Smooth muscle cell (in vitro differentiated cells): Measurements from ENCODE around the gene FOXP1. TPM values are rescaled to one million over a fixed set of nuclear protein-coding genes. Genes with fewer than 3 reads are reported as not detected.

Experiments used
- DNase-seq: peaks from one replicate; lab custom pipeline; 2025; ENCODE audit not compliant: unreplicated experiment; lab: John Stamatoyannopoulos, UW
- H2AFZ ChIP-seq: fragments of 200-600 bp; sonication (generic); 2 replicates; pipeline ENCODE4 v1.6.0; 2016; ENCODE audit warnings: antibody characterized with exemption, low read depth, mild to moderate bottlenecking
- H3F3A ChIP-seq: fragments of 200-600 bp; sonication (generic); 2 replicates; pipeline ENCODE4 v1.6.0; 2017; ENCODE audit warnings: antibody characterized with exemption, low read depth
- H3K27ac ChIP-seq: fragments of 200-600 bp; sonication (generic); 2 replicates; pipeline ENCODE4 v1.5.1; 2016; ENCODE audit warnings: low read depth, mild to moderate bottlenecking
- H3K27me3 ChIP-seq: fragments of 200-600 bp; sonication (generic); 2 replicates; pipeline ENCODE4 v1.6.1; 2016; ENCODE audit warnings: low read depth, mild to moderate bottlenecking
- H3K36me3 ChIP-seq: fragments of 200-600 bp; sonication (generic); 2 replicates; pipeline ENCODE4 v1.5.1; 2016; ENCODE audit warnings: low read depth
- H3K4me1 ChIP-seq: fragments of 200-600 bp; sonication (generic); 2 replicates; pipeline ENCODE4 v1.5.1; 2016; ENCODE audit warnings: low read depth
- H3K4me2 ChIP-seq: fragments of 200-600 bp; sonication (generic); 2 replicates; pipeline ENCODE4 v1.6.0; 2016; ENCODE audit warnings: mild to moderate bottlenecking
- H3K4me3 ChIP-seq: fragments of 200-600 bp; sonication (generic); 2 replicates; pipeline ENCODE4 v1.5.1; 2016; ENCODE audit warnings: mild to moderate bottlenecking
- H3K79me2 ChIP-seq: fragments of 200-600 bp; sonication (generic); 2 replicates; pipeline ENCODE4 v1.6.0; 2016; ENCODE audit warnings: low read depth, mild to moderate bottlenecking
- H3K9ac ChIP-seq: fragments of 200-600 bp; sonication (generic); 2 replicates; pipeline ENCODE4 v1.6.0; 2016; ENCODE audit warnings: low read depth
- H3K9me3 ChIP-seq: fragments of 200-600 bp; sonication (generic); replicated peaks from 2 replicates; pipeline ENCODE4 v1.5.1; 2016; ENCODE audit warnings: low read depth
- H4K20me1 ChIP-seq: fragments of 200-600 bp; sonication (generic); 2 replicates; pipeline ENCODE4 v1.6.0; 2016; ENCODE audit warnings: low read depth
- WGBS: methylation state at CpG from one replicate; pipeline ENCODE4 v1.1.7; 2016; ENCODE audit warnings: low lambda C conversion rate; 5-methylcytosine and 5-hydroxymethylcytosine counted together
- polyA plus RNA-seq: library from polyadenylated mRNA; unstranded; fragments of >200 nt; fragmentation: Nextera tagmentation; extraction: Ambion mirVana; gene quantifications from 2 replicates; pipeline ENCODE4 v1.2.1, GENCODE V29; 2016
- total RNA-seq: library from RNA; depleted of rRNA; stranded (reverse); fragments of >200 nt; gene quantifications from 2 replicates; pipeline ENCODE4 v1.2.3, GENCODE V29; 2014
- TF ChIP-seq, protein P1 (sequence below): fragments of 200-600 bp; sonication (generic); IDR thresholded peaks from 2 replicates; pipeline ENCODE4 v1.5.1; 2017; ENCODE audit warnings: borderline replicate concordance, mild to moderate bottlenecking, antibody characterized with exemption; ENCODE audit not compliant: insufficient read depth, poor library complexity, severe bottlenecking

FOXP1 gene
- total and polyA plus RNA-seq, 2 experiments from 2014 or later, result 40.9 to 68.0 TPM

DNA sequence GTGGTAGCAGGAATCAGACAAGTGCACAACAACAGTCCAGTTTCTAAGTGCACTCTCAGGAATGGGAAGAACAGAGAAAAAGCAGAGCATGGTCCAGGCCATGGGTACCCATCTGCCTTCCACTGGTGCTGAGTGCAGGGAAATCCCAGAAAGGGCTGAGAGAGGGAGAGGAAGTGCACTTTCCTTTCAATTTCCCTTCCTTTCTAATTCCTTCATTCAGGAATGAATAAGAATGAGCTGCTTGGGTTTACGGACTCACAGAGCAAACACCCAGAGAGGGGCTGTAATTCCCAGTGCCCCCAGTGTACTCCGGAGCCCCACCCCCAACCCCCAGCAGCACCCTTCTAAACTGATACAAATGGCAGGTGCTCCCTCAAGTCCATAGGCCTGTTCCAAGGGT is 300.6 kb downstream of the FOXP1 start:
- peaks cover 6% of the 10 kb centered on the region for H3K79me2 ChIP-seq
- H3K4me2 ChIP-seq, result no peak overlapping the region
- peaks cover 29% of the 10 kb centered on the region for H4K20me1 ChIP-seq
- 74% methylated on average over 2 of the region's 2 CpGs for WGBS
- H3K27ac ChIP-seq, result no peak overlapping the region
- H3F3A ChIP-seq, result no peaks in the 10 kb centered on the region
- TF ChIP-seq, protein P1, sequence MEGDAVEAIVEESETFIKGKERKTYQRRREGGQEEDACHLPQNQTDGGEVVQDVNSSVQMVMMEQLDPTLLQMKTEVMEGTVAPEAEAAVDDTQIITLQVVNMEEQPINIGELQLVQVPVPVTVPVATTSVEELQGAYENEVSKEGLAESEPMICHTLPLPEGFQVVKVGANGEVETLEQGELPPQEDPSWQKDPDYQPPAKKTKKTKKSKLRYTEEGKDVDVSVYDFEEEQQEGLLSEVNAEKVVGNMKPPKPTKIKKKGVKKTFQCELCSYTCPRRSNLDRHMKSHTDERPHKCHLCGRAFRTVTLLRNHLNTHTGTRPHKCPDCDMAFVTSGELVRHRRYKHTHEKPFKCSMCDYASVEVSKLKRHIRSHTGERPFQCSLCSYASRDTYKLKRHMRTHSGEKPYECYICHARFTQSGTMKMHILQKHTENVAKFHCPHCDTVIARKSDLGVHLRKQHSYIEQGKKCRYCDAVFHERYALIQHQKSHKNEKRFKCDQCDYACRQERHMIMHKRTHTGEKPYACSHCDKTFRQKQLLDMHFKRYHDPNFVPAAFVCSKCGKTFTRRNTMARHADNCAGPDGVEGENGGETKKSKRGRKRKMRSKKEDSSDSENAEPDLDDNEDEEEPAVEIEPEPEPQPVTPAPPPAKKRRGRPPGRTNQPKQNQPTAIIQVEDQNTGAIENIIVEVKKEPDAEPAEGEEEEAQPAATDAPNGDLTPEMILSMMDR, result no peak
- H3K36me3 ChIP-seq, result no peaks in the 10 kb centered on the region
- no peak overlapping the region for H3K4me3 ChIP-seq
- H2AFZ ChIP-seq, result no peak overlapping the region
- H3K4me1 ChIP-seq, result no peaks in the 10 kb centered on the region
- no peak overlapping the region for H3K9ac ChIP-seq
- no peak for DNase-seq
- no peaks in the 10 kb centered on the region for H3K27me3 ChIP-seq
- no peaks in the 10 kb centered on the region for H3K9me3 ChIP-seq

DNA sequence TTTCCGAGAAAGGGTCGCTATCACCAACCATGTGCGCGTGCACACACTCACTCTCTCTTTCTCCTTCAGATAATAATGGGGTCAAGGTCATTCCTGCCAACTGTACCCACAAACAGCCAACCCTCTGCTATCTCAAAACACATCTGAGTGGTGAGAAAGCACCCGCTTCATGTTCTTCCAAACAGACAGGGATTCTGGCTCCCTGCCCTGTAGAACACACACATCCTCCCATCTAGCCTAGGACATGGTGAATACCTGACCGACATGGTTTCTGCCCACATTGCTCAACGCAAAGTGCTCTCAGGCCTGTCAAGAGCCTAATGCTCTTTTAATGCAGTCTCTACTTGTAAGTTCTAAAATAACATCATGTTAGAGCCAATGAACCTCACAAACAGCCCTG is 302.2 kb downstream of the FOXP1 start:
- no peaks in the 10 kb centered on the region for H3K27me3 ChIP-seq
- H2AFZ ChIP-seq, result no peak overlapping the region
- DNase-seq, result no peak
- H4K20me1 ChIP-seq, result peaks cover 31% of the 10 kb centered on the region
- no peak overlapping the region for H3K4me2 ChIP-seq
- H3F3A ChIP-seq, result no peaks in the 10 kb centered on the region
- no peaks in the 10 kb centered on the region for H3K9me3 ChIP-seq
- H3K27ac ChIP-seq, result no peak overlapping the region
- H3K36me3 ChIP-seq, result no peaks in the 10 kb centered on the region
- WGBS, result 93% methylated on average over 7 of the region's 7 CpGs
- no peak overlapping the region for H3K9ac ChIP-seq
- H3K4me1 ChIP-seq, result no peaks in the 10 kb centered on the region
- no peak overlapping the region for H3K4me3 ChIP-seq
- H3K79me2 ChIP-seq, result peaks cover 6% of the 10 kb centered on the region
- TF ChIP-seq, protein P1, result no peak

DNA sequence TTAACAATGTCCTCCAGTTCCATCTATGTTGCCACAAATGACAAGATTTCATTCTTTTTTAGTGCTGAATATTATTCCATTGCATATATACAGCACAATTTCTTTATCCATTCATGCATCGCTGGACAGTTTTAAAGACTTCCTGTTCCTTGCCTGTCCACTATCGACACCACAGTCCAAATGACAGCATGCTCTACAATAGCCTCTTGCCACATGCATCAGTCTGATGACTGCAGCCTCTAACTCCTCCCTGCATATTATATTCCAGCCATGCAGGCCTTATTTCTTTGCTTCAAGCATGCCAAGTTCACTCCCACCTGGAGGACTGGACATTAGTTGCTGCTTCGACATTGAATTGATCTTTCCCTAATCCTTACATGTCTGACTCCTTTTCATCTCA is 306.2 kb downstream of the FOXP1 start:
- DNase-seq, result no peak
- Histone ChIP-seq H3K9me3 (no peaks in the 10 kb centered on the region), H3K79me2 (no peaks in the 10 kb centered on the region), H3K9ac (no peak overlapping the region), H2AFZ (no peak overlapping the region), H3K4me2 (no peak overlapping the region), H3K27ac (no peak overlapping the region), H3K4me3 (no peak overlapping the region), H3K4me1 (no peaks in the 10 kb centered on the region), H4K20me1 (peaks cover 22% of the 10 kb centered on the region), H3K36me3 (no peaks in the 10 kb centered on the region), H3K27me3 (no peaks in the 10 kb centered on the region), H3F3A (no peaks in the 10 kb centered on the region)
- TF ChIP-seq, protein P1, result no peak
- WGBS, result 81% methylated on average over 3 of the region's 3 CpGs

DNA sequence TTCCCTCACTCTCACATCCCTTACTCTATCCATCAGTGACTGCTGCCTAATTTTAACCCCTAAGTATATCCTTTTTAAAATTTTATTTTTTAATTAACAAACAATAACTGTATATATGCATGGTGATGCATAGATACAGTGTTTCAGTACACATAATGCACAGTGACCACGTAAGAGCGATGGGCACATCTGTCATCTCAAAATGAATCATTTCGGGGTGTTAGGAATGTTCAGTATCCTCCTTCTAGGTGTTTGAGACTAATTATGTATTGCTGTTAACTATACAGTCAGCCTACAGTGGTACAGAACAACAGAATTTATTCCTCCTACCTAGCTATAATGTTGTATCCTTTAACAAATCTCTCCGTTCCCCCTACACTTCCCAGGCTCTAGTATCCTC is 307.0 kb downstream of the FOXP1 start:
- Histone ChIP-seq H3K36me3 (no peaks in the 10 kb centered on the region), H3K4me3 (no peak overlapping the region), H3K4me2 (no peak overlapping the region), H3K27me3 (no peaks in the 10 kb centered on the region), H3K27ac (no peak overlapping the region), H4K20me1 (peaks cover 16% of the 10 kb centered on the region), H3F3A (no peaks in the 10 kb centered on the region), H3K9me3 (no peaks in the 10 kb centered on the region), H3K79me2 (no peaks in the 10 kb centered on the region), H2AFZ (no peak overlapping the region), H3K9ac (no peak overlapping the region), H3K4me1 (no peaks in the 10 kb centered on the region)
- WGBS, result 95% methylated on average over 4 of the region's 4 CpGs
- DNase-seq, result no peak
- TF ChIP-seq, protein P1, result no peak
